ENCODE measurements around the gene PAFAH2. TPM values are rescaled to one million over a fixed set of nuclear protein-coding genes. Genes with fewer than 3 reads are reported as not detected.

Gene PAFAH2
- total RNA-seq, 1 donor from 2014 or later: 19.4 TPM

GRCh38 chr1:25977801-25978200 lies 20.1 kb downstream of the PAFAH2 start:
- intact Hi-C loops (cut with DNase I): no loop called here
- H3K36me3 ChIP-seq: peaks cover 90% of the 10 kb centered on the region
- no peak overlapping the region for H3K27ac ChIP-seq
- no peaks in the 10 kb centered on the region for H3K27me3 ChIP-seq (ENCODE audit: low read depth)
- H3K4me1 ChIP-seq: no peaks in the 10 kb centered on the region
- no peak for TF ChIP-seq CTCF (IDR thresholded peaks at IDR 0.05)
- ATAC-seq (no peak), DNase-seq (no peak)
- H3K9me3 ChIP-seq: no peaks in the 10 kb centered on the region
- H3K4me3 ChIP-seq: no peak overlapping the region

- H3K27me3 ChIP-seq (ENCODE audit: low read depth): no peaks in the 10 kb centered on the region
- intact Hi-C loops (cut with DNase I): no loop called here
- no peak overlapping the region for H3K4me3 ChIP-seq
- no peak for TF ChIP-seq CTCF (IDR thresholded peaks at IDR 0.05)
- H3K9me3 ChIP-seq: no peaks in the 10 kb centered on the region
- H3K36me3 ChIP-seq: peaks cover 94% of the 10 kb centered on the region
- H3K27ac ChIP-seq: no peak overlapping the region
- ATAC-seq (no peak), DNase-seq (no peak)
- H3K4me1 ChIP-seq: peaks cover 12% of the 10 kb centered on the region
Measured at GRCh38 chr1:25973610-25974321, 24.1 kb downstream of the PAFAH2 start.

DNA sequence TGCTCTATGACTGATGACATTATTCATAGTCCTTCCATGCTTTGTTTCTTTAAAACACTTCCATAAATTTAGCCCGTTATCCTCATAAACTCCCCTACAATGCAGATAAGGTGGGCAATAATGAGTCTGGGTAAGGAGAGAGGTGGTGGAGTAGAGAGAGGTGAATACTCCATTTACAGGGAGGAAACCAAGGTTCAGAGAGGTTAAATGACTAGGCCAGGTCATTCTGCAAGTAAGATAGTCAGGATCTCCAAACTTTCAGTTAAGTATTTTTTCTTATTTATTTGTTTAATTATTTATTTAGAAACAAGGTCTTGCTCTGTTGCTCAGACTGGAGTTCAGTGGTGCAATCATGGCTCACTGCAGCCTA lies 26.1 kb downstream of the PAFAH2 start:
- H3K27ac ChIP-seq: no peak overlapping the region
- peaks cover 94% of the 10 kb centered on the region for H3K36me3 ChIP-seq

DNA sequence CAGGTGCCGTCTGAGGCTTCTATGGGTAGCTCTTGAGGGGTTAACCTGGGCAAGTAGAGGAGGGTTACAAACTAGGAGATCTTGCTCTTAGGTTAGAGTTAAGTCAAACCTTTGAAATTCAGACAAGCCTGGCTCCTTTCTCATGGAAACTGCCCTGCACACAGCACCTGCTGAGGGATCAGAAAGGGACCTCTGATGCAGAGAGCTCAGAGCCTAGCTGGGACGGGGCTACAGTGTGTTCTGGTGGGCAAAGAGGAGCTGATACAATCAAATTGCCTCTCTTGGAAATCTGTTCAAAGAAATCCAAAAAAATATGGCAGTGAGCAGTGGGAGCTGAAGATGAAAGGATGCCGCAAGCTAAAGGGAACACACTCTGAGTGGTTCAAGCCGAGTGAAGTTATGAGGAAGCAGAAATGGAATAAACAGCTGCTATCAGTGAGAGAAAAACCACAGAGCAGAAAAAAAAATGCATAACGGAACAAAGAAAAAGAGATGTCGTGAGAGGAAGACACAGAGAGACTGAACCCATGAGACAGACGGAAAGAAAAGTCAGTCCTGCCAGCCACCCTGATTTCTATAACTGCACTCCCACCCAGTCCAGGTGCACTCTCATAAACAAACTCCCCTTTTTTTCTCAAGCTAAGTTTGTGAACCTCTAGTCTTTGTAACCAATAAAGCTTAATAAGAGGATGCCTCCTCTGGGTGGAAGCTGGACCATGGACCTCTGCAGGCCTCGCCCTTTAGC lies 26.6 kb downstream of the PAFAH2 start:
- Histone ChIP-seq H3K36me3 (peaks cover 92% of the 10 kb centered on the region), H3K9me3 (no peaks in the 10 kb centered on the region), H3K4me1 (peaks cover 12% of the 10 kb centered on the region), H3K27ac (no peak overlapping the region), H3K27me3 (ENCODE audit: low read depth) (no peaks in the 10 kb centered on the region), H3K4me3 (no peak overlapping the region)
- TF ChIP-seq CTCF (IDR thresholded peaks at IDR 0.05): no peak
- intact Hi-C loops (cut with DNase I): no loop called here
- DNase-seq: no peak
- peak in 1 of 2 donors; percentile 54 for ATAC-seq

More for the DNA sequence above, 26.1 kb downstream of the PAFAH2 start:
- ATAC-seq: no peak
- Histone ChIP-seq H3K4me3 (no peak overlapping the region), H3K9me3 (no peaks in the 10 kb centered on the region), H3K4me1 (peaks cover 12% of the 10 kb centered on the region), H3K27me3 (ENCODE audit: low read depth) (no peaks in the 10 kb centered on the region)
- intact Hi-C loops (cut with DNase I): no loop called here
- TF ChIP-seq CTCF (IDR thresholded peaks at IDR 0.05): no peak
- DNase-seq: no peak

- ATAC-seq: no peak
- Histone ChIP-seq H3K27ac (no peak overlapping the region), H3K4me1 (peaks cover 12% of the 10 kb centered on the region), H3K36me3 (peaks cover 77% of the 10 kb centered on the region), H3K27me3 (ENCODE audit: low read depth) (no peaks in the 10 kb centered on the region), H3K4me3 (no peak overlapping the region), H3K9me3 (no peaks in the 10 kb centered on the region)
- TF ChIP-seq CTCF (IDR thresholded peaks at IDR 0.05): no peak
- no peak for DNase-seq
- intact Hi-C loops (cut with DNase I): no loop called here
Measured at GRCh38 chr1:25967308-25967707, 30.6 kb downstream of the PAFAH2 start.
